GM21447 (cell line): Measurements from ENCODE around the gene GALP.
"Not testable (repeated sequence)": the region's sequence is repeated elsewhere in the genome, so short reads cannot be mapped to it uniquely, and the experiment has no call there.

Experiments used
- ATAC-seq: cut with Tn5 transposase; IDR thresholded peaks from one replicate; pipeline ENCODE4 v1.9.1; 2021; ENCODE audit not compliant: unreplicated experiment

GALP gene

GRCh38 chr19:56147307-56147706, 28.5 kb upstream of the GALP start:
- no peak for ATAC-seq

GRCh38 chr19:56148096-56148495, 27.7 kb upstream of the GALP start:
- ATAC-seq: no peak

- ATAC-seq: not testable (repeated sequence)
These were observed 26.7 kb upstream of the GALP start for GRCh38 chr19:56148955-56149655.

- no peak for ATAC-seq
These were observed 26.2 kb upstream of the GALP start for GRCh38 chr19:56149656-56150038.

- no peak for ATAC-seq
These were observed 25.4 kb upstream of the GALP start for GRCh38 chr19:56150358-56150757.

- ATAC-seq: no peak
These were observed 23.2 kb upstream of the GALP start for GRCh38 chr19:56152644-56153043.

GRCh38 chr19:56153507-56153906, 22.3 kb upstream of the GALP start:
- no peak for ATAC-seq

- ATAC-seq: no peak
These were observed 20.6 kb upstream of the GALP start for GRCh38 chr19:56155124-56155687.

GRCh38 chr19:56156768-56157167, 19.0 kb upstream of the GALP start:
- no peak for ATAC-seq

GRCh38 chr19:56158170-56158757, 17.5 kb upstream of the GALP start:
- no peak for ATAC-seq

GRCh38 chr19:56159009-56159559, 16.7 kb upstream of the GALP start:
- no peak for ATAC-seq

- no peak for ATAC-seq
These were observed 16.1 kb upstream of the GALP start for GRCh38 chr19:56159622-56160271.

- no peak for ATAC-seq
These were observed 14.3 kb upstream of the GALP start for GRCh38 chr19:56161534-56161933.

GRCh38 chr19:56162258-56162657, 13.6 kb upstream of the GALP start:
- ATAC-seq: no peak

- no peak for ATAC-seq
These were observed 12.7 kb upstream of the GALP start for GRCh38 chr19:56163097-56163496.

GRCh38 chr19:56167064-56167578, 8.7 kb upstream of the GALP start:
- no peak for ATAC-seq

- ATAC-seq: no peak
These were observed 5.5 kb upstream of the GALP start for GRCh38 chr19:56170261-56170660.

- ATAC-seq: no peak
These were observed 1.7 kb upstream of the GALP start for GRCh38 chr19:56174086-56174485.

- no peak for ATAC-seq
These were observed 1.3 kb upstream of the GALP start for GRCh38 chr19:56174550-56174949.

GRCh38 chr19:56176310-56176709, 502 bp downstream of the GALP start:
- not testable (repeated sequence) for ATAC-seq

- no peak for ATAC-seq
These were observed 1.1 kb downstream of the GALP start for GRCh38 chr19:56176881-56177280.
